HG03439 (cell line): ENCODE results near the gene TAF4B.

Source experiments
- ATAC-seq: cut with Tn5 transposase; IDR thresholded peaks from one replicate; pipeline ENCODE4 v1.9.1; 2021; ENCODE audit warnings: mild to moderate bottlenecking, moderate library complexity; ENCODE audit not compliant: unreplicated experiment

TAF4B gene

DNA sequence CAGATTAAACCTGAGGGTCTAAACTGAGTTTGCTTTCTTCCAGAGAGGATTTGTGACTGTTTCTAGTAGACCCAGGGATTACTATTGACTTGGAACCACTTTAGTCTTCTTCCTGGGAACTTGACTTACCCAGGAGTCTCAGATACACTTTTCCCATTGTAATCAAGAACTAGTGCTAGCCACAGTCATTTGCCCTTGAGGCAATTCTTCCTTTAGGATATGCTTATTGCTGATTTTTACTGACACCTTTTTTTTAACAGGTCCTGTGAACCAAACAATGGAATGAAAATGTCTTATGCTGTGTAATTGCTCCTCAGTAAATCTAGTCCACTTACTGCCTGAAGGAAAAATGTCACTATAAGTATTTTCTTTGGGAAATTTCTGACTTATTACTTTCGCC, 78.3 kb downstream of the TAF4B start:
- ATAC-seq, result no peak

- peak; percentile 76 for ATAC-seq
Measured at GRCh38 chr18:26307161-26307773, 81.0 kb downstream of the TAF4B start.

- ATAC-seq, result no peak
Measured at GRCh38 chr18:26309281-26309680, 83.0 kb downstream of the TAF4B start.

DNA sequence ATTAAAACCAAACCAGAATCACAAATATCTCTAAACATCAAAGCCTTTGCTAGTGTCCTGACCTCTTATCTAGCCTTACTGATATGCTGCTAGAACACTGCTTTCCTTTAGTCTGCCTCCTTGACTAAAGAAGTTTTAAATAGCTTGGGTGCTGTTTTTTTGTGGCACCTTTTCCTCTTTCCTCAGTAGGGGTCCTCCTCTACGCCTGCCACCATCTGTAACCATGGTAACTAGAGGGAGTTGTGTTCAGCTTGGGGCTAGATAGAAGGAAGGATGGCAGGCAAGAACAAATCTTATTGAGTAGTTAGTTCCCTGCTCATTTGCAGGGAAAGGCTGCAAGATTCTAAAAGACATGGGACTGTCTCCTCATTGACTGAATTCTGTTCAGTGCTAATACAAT, 86.0 kb downstream of the TAF4B start:
- no peak for ATAC-seq

GRCh38 chr18:26317398-26317797, 91.2 kb downstream of the TAF4B start:
- no peak for ATAC-seq

DNA sequence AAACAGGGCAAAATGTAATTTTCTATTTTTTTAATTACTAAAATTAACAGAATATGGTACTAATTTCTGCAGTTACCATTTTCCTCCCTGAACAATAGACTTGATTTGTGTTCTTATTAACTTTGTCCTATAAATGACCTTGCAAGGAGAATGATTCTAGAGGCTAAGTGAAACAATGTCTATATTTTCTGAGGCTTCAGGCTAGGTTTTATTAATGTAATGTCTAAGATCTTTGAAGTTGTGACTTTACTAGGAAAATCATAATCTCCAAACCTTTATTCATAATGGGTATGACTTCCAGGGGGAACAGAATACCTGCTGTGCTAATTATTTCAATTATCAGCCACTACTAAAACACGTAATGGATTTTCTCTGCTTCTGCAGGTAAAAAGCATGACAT, 94.4 kb downstream of the TAF4B start:
- ATAC-seq, result no peak

- no peak for ATAC-seq
Measured at GRCh38 chr18:26322890-26323653, 96.8 kb downstream of the TAF4B start.

- no peak for ATAC-seq
Measured at GRCh38 chr18:26325771-26326170, 99.5 kb downstream of the TAF4B start.

GRCh38 chr18:26327062-26327461, 100.8 kb downstream of the TAF4B start:
- no peak for ATAC-seq

DNA sequence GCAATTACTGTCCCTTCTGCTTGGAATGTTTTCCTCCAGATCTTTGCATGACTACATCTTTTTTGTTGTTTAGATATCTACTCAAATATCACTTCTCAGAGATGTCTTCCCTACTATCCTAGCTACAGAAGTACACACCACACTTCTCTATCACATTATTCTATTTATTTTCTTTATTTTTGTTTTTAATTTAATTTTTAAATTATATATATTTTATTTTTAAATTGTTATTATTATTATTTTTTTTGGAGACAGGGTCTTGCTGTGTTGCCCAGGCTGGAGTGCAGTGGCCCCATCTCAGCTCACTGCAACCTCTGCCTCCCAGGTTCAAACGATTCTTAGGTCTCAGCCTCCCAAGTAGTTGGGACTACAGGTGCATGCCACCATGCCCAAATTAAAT, 106.7 kb downstream of the TAF4B start:
- no peak for ATAC-seq

GRCh38 chr18:26335156-26335555, 108.9 kb downstream of the TAF4B start:
- no peak for ATAC-seq

DNA sequence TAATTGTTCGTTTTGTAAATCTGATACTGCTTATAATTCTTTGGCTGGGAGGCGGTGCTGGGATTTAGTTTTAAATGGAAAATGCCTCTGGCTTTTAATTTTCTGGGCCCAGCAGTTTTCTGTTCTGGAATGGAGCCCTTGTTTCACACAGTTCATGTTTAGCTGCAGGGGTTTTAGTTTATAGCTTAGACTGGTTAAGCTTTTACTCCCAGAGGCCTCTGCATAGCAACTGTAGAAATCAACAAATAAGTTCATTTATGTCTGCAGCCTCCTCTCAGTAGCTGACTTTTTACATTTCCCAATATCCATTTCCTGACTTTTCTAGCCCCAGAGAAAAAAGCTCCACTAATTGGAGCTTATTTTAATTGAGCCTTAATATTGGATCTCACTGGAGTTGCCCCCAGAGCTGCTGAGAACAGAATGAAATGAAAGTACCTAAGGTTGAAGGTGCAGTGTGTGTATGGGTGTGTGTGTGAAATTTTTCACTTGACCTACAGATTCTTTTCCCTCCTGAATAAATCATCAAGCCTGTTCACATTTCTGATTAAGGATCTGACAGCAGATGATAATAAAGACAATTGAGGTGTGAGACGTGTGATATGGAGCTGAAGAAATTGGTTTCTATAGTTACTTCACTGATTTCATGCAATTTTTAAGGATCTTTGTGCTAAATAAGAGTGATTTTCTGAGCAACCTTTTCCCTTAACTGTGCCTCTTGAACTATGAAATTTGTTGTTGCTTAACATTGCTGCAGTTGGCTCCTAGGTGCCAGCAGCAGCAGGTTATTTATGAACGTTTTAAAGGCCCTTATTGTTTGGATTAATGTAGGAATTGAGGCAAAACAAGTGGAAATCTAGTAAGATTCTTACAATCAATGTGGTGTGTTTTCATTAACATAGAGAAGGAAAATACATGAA, 109.6 kb downstream of the TAF4B start:
- ATAC-seq, result no peak

- ATAC-seq, result no peak
Measured at GRCh38 chr18:26336572-26336971, 110.3 kb downstream of the TAF4B start.

GRCh38 chr18:26342646-26343045, 116.4 kb downstream of the TAF4B start:
- ATAC-seq, result no peak

DNA sequence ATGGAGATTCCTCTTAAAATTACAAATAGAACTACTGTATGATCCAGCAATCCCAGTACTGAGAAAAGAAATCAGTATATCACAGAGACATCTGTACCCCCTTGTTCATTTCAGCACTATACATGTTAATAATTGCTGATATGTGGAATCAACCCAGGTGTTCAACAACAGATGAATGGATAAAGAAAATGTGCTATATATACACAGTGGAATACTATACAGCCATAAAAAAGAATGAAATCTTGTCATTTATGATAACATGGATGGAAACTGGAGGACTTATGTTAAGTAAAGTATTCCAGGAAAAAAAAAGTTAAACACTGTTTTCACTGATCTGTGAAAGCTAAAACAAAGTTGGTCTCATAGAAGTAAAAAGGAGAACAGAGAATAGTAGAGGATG, 124.7 kb downstream of the TAF4B start:
- no peak for ATAC-seq

DNA sequence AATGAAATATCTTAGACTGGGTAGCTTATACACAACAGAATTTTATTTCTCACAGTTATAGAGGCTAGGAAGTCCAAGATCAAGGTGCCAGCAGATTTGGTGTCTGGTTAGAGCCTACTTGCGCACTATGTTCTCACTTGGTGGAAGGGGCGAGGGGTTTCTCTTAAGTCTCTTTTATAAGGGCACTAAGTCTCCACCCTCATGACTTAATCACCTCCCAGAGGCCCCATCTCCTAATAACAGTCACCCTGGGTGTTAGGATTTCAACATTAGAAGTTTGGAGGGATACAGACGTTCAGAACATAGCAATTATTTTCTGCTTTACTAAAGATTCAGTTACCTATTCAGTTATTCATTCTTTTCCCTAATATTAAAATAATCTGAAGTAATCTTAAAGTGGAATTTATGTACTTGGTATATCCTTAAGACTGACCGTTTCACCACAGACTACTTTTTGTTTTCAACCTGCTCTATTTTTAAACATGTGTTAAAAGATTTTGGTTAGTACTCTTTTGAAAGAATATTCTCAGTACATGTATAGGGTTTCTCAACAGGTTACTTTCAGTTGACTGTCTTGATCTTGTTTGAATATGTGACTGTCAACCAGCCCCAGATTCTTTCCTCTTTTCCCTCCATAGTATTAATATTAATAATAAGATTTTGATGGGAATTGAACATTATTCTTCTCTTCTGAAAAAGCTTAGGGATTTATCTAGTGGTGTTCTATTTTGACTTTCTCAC, 130.0 kb downstream of the TAF4B start:
- ATAC-seq, result peak; percentile 65

DNA sequence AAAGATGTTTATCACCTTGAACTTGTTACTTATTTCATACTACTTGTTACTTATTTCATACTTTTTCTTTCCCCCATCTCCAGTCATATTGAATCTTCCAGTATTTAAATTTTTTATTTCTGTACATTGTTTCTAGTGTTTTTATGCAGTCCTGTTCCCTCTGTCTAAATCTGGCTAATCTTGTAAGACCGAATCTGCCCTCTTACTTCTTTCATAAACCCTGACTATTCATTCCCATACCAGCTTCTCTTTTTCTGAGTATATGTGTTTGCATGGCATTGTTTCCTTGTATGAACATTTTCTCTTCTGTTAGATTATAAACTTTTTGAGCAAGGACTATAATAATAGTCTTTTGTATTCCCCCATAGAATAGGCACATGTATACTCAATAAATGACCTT, 131.7 kb downstream of the TAF4B start:
- ATAC-seq, result no peak

- ATAC-seq, result no peak
Measured at GRCh38 chr18:26362021-26362420, 135.8 kb downstream of the TAF4B start.

- ATAC-seq, result no peak
Measured at GRCh38 chr18:26367425-26367824, 141.2 kb downstream of the TAF4B start.

DNA sequence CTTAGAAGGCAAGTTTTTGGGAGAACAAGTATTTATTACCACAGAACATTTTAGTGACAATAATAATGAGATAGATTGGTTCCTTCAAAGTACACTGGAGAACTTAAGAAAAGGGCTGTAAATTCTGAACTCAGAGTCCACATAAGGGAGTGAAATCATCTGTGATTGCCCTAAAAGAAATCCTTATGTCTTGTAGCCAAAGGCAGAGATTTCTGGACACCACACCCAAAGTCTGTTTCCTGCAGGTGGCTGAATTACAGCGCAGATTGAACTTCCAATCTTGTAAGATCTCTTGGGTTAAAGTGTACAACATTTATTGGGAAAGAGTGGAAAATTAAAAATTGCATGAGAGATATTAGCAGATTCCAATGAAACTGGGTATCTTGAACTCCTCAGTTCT, 143.8 kb downstream of the TAF4B start:
- ATAC-seq, result no peak

GRCh38 chr18:26376105-26376504, 149.9 kb downstream of the TAF4B start:
- no peak for ATAC-seq
